Measurements from ENCODE around the gene ATP13A3.
A peak's percentile ranks its signal among the peaks of the same experiment; 100 is the strongest.

The ATP13A3 gene

GRCh38 chr3:194431554-194431953 lies 55.2 kb downstream of the ATP13A3 start:
- no peak for DNase-seq

- DNase-seq = no peak
These were observed 61.4 kb downstream of the ATP13A3 start for GRCh38 chr3:194425399-194425798.

- no peak for DNase-seq
These were observed 61.8 kb downstream of the ATP13A3 start for GRCh38 chr3:194424953-194425352.

GRCh38 chr3:194424373-194424772 lies 62.4 kb downstream of the ATP13A3 start:
- no peak for DNase-seq

GRCh38 chr3:194423317-194423716 lies 63.5 kb downstream of the ATP13A3 start:
- DNase-seq = no peak

- no peak for DNase-seq
These were observed 64.6 kb downstream of the ATP13A3 start for GRCh38 chr3:194422188-194422587.

GRCh38 chr3:194418671-194419070 lies 68.1 kb downstream of the ATP13A3 start:
- DNase-seq = no peak

GRCh38 chr3:194407423-194407822 lies 79.4 kb downstream of the ATP13A3 start:
- no peak for DNase-seq

- DNase-seq = no peak
These were observed 81.0 kb downstream of the ATP13A3 start for GRCh38 chr3:194405766-194406165.

GRCh38 chr3:194404365-194405140 lies 82.2 kb downstream of the ATP13A3 start:
- DNase-seq = peak; percentile 49

- no peak for DNase-seq
These were observed 84.9 kb downstream of the ATP13A3 start for GRCh38 chr3:194401868-194402329.

GRCh38 chr3:194401346-194401745 lies 85.5 kb downstream of the ATP13A3 start:
- DNase-seq = no peak

GRCh38 chr3:194399874-194400411 lies 86.9 kb downstream of the ATP13A3 start:
- no peak for DNase-seq

GRCh38 chr3:194399166-194399565 lies 87.6 kb downstream of the ATP13A3 start, which contains the start of gene GP5:
TSS of gene GP5 (minus strand) at chr3:194399266. CDS start at chr3:194398282, 984 bp downstream.
- DNase-seq = no peak

- no peak for DNase-seq
These were observed 89.0 kb downstream of the ATP13A3 start for GRCh38 chr3:194397757-194398312.

GRCh38 chr3:194396859-194397756 lies 89.7 kb downstream of the ATP13A3 start:
- no peak for DNase-seq

- DNase-seq = no peak
These were observed 90.3 kb downstream of the ATP13A3 start for GRCh38 chr3:194396539-194396858.

GRCh38 chr3:194395778-194396538 lies 90.8 kb downstream of the ATP13A3 start:
- DNase-seq = peak; percentile 13

GRCh38 chr3:194395212-194395611 lies 91.6 kb downstream of the ATP13A3 start:
- no peak for DNase-seq

GRCh38 chr3:194392576-194392975 lies 94.2 kb downstream of the ATP13A3 start:
- DNase-seq = no peak

GRCh38 chr3:194390835-194391234 lies 96.0 kb downstream of the ATP13A3 start:
- DNase-seq = no peak

- DNase-seq = no peak
These were observed 97.5 kb downstream of the ATP13A3 start for GRCh38 chr3:194389269-194389668.

All from inflammatory macrophage treated with lipopolysaccharide for 4 hours (primary cell).